HG03439 (cell line): ENCODE measurements around the gene GNAZ.
"Not testable (repeated sequence)": the region's sequence is repeated elsewhere in the genome, so short reads cannot be mapped to it uniquely, and the experiment has no call there.

ENCODE experiments used
- ATAC-seq: cut with Tn5 transposase; IDR thresholded peaks from one replicate; pipeline ENCODE4 v1.9.1; 2021; ENCODE audit warnings: mild to moderate bottlenecking, moderate library complexity; ENCODE audit not compliant: unreplicated experiment

The GNAZ gene

GRCh38 chr22:23070418-23071229, at the start of gene GNAZ:
Gene GNAZ, plus strand, starts transcription at chr22:23070519. Its CDS starts 25,177 bp downstream, at chr22:23095696.
- ATAC-seq = no peak

DNA sequence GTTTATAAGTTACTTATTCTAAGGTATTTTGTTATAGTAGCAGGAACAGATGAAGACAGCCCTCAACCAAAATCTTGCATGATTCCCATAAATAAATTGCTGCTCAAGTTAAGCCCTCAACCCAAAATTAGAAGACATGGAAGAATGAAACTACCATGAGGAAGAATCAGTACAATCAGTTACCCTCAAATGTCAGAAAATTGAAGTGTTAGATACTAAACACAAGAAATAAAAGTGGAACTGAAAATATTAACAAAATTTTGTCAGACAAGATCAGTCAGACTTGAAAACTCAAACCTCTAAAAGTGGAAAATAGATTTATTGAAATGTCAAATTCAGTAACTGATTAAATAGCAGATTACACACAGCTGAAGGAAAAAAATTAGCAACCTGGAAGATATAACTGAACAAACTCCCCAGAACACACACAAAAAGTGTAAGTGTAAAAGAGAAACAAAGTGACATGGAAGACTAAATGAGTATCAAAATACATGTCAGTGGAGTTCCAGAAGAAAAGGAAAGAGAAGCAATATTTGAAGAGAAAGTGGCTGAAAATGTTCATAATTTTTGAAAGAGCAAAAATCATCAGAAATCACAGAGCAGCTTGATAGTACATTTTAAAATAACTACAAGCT, 49.5 kb upstream of the GNAZ start:
- ATAC-seq = no peak

DNA sequence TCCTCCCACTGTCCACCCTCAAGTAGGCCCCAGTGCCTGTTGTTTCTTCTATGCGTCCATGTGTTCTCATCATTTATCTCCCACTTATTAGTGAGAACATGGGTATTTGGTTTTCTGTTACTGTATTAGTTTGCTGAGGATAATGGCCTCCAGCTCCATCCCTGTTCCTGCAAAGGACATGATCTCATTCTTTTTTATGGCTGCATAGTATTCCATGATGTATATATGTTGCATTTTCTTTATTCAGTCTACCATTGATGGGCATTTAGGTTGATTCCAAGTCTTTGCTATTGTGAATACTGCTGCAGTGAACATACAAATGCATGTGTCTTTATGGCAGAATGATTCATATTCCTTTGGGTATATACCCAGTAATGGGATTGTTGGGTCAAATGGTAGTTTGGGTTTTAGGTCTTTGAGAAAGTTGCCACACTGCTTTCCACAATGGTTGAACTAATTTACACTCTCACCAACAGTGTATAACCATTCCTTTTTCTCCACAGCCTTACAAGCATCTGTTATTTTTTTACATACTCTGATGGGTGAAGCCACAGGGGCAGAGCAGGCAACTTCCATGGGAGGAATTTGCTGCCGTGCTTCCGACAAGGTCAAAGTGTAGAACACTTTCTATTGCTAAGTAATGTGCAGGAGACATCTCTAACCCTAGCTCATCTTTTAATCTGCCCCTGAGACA, 48.5 kb upstream of the GNAZ start:
- not testable (repeated sequence) for ATAC-seq

DNA sequence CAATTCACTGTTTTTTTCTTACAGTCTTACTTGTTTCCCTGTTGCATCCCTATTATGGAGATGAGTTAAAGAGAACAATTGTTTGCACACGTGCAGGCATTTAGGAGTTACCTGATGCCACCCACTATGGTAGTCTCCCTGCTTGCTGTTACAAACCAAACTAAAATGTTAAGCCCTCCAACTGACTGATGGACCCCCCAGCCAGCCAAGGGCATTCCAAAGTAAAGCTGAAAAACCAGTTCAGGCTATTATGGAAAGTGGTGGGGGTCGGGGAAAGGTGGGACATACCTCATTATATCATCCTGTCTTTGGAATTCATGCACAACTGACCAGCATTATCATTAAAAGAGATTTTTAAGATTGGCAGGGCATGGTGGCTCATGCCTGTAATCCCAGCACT, 47.0 kb upstream of the GNAZ start:
- ATAC-seq = no peak

DNA sequence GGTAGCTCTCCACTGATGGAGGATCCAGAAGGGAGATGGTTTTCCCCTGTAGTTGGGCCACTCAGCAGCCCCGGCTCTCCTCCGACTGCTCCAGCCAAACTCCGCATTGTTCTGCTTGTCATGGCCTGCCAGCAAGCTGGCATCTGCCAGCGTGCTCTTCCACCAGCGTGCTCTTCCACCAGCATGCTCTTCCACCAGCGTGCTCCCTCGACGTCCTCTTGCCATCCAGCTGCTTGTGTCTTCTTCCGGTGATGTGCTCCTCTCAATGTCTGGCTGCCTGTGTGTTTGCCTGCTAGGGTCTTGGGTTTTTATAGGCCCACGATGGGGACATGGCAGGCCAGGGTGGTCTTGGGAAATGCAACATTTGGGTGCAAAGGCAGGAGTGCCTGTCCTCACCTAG, 43.5 kb upstream of the GNAZ start:
- no peak for ATAC-seq

DNA sequence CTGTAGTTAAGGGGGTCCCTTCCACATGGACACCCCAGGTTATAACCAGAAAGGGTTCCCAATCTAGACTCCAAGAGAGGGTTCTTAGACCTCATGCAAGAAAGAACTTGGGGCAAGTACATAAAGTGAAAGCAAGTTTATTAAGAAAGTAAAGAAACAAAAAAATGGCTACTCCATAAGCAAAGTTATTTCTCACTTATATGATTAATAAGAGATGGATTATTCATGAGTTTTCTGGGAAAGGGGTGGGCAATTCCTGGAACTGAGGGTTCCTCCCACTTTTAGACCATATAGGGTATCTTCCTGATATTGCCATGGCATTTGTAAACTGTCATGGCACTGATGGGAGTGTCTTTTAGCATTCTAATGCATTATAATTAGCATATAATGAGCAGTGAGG, 42.5 kb upstream of the GNAZ start:
- not testable (repeated sequence) for ATAC-seq

GRCh38 chr22:23029521-23030228, 40.6 kb upstream of the GNAZ start:
- ATAC-seq = no peak

DNA sequence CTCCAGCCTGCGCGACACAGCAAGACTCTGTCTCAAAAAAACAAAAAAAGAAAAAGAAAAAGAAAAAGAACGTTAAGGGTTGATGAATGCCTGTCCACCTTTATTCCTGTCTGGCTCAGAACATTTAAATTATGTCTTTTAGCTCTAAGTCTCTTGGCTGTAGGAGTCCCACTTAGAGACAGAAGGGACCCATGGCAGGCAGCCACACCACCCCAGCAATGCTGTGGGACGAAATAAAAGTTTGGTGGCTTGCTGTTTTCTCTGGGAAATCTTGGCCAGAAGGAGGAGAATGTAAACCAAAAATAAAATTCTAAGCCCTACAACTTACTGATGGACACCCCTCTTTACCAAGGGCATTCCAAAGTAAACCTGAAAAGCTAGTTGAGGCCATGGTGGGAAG, 38.9 kb upstream of the GNAZ start:
- no peak for ATAC-seq

- ATAC-seq = no peak
These were observed 38.5 kb upstream of the GNAZ start for GRCh38 chr22:23031786-23032185.

GRCh38 chr22:23032658-23033057, 37.7 kb upstream of the GNAZ start:
- no peak for ATAC-seq

DNA sequence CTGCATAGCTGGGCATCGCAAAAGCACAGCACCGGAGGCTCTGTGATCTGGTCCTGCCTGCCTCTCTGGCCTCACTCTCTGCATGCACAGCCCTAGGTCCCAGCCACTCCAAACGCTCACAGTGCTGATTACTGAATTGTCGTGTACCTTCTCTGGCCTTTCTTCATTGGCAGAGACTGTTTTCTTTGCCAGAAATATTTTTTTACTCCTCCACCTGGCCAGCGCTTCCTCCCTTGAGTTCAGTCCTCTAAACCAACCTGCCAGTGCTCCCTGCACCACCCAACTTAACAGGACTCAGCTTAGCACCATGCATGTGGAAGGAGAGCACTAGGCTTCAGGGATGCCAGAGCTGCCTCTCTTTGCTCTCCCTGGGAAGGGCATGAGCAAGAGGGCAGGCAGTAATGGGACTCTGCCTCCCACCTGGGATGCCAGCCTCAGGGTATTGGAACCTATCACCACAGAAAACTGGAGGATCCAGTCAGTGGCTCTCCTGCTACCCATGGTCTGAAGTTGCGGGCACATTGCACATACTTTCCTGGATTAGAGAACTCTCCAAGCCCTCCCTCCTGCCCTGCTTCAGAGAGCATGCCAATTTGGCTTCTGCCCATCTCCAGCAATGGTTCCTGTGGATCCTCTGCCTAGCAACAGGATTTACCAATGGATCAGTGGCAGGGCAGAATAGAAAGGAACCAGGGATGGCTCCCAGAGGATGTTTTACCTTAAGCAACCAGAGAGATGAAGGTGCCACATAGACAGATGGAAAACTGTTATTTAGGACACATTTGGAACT, 37.0 kb upstream of the GNAZ start:
- ATAC-seq = no peak

DNA sequence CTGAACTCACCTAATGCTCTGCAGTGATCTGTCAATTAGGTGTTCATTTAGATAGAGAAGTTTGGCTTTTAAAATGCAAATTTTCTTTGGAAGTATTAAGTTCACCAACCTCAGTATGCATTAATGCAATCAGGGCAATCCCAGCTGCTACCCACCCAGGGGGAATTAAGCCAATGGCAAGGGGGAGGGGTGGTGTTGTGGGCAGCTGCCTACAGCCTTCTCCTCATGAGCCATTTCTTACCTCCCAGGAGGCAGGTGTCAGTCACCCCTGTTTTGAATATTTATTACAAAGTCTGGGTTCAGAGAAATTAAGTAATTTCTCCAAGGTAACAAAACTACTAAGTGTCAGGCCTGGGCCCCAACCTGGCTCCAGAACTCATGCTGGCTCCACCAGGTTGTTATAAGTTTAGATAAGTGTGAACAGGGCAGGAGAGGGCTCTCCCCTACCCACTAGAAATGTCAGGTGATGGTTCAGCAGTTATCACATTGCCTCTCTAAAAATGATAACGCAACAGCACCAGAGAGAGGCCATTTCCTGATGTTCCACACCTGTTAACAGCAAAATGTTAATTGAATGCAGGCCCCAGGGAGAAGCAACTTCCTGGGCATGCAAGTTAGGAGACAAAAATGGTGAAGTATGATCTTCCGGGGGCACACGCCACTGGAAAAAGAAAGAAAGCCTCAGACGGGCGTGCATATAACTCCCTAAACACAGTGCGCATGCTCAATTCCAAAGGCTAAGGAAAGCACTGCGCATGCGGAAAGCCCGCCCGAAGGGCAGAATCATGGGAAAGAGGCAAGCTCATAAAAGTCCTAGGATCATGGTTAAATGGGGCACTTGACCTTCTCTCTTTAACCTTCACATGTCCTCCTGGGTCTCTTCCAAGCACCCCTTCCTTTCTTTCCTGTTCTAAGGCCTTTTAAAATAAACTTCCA, 35.4 kb upstream of the GNAZ start:
- ATAC-seq = no peak

- ATAC-seq = no peak
These were observed 34.6 kb upstream of the GNAZ start for GRCh38 chr22:23035557-23036277.

GRCh38 chr22:23036684-23037428, 33.5 kb upstream of the GNAZ start:
- ATAC-seq = no peak

GRCh38 chr22:23037429-23038333, 32.6 kb upstream of the GNAZ start:
- ATAC-seq = no peak

- ATAC-seq = no peak
These were observed 32.0 kb upstream of the GNAZ start for GRCh38 chr22:23038334-23038642.

GRCh38 chr22:23038902-23039301, 31.4 kb upstream of the GNAZ start:
- ATAC-seq = no peak
